OCI-M2 (cell line): ENCODE measurements around the gene AQP7.
"Not testable (repeated sequence)": the region's sequence is repeated elsewhere in the genome, so short reads cannot be mapped to it uniquely, and the experiment has no call there.

Experiments used
- DNase-seq: peaks from one replicate; lab custom pipeline; 2025; ENCODE audit not compliant: unreplicated experiment; lab: John Stamatoyannopoulos, UW

The AQP7 gene

DNA sequence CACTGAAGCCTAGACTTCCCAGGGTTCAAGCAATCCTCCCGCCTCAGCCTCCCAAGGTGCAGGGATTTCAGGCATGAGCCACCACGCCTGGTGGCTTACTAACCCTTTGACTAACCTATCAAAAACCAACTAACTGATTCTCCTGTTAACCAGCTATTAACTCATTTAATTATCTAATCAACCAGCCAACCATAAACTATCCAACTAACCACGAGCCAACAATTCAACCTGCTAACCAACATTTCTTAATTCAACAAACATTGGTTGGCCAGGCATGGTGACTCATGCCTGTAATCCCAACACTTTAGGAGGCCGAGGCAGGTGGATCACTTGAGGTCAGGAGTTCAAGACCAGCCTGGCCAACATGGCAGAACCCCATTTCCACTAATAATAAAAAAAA lies 3.3 kb downstream of the AQP7 start:
- not testable (repeated sequence) for DNase-seq

DNA sequence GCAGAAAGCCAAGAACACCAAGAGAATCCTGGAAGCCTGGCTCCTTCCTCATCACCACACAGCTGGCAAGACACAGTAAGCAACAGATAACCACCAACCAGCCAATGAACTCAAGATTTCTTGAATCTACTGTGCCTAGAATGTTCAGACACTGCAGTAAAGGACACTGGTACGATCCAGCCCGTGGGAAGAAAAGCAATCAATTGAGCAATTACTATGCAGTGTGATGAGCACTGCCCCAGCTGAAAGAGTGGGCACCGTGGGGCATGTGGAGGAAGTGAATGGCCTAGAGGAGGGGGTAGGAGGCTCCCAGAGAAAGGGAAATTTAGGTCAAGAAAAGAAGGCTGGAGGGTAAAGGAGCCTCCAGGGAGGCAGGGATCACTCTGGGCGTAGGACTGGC lies 4.6 kb downstream of the AQP7 start:
- DNase-seq, result not testable (repeated sequence)

DNA sequence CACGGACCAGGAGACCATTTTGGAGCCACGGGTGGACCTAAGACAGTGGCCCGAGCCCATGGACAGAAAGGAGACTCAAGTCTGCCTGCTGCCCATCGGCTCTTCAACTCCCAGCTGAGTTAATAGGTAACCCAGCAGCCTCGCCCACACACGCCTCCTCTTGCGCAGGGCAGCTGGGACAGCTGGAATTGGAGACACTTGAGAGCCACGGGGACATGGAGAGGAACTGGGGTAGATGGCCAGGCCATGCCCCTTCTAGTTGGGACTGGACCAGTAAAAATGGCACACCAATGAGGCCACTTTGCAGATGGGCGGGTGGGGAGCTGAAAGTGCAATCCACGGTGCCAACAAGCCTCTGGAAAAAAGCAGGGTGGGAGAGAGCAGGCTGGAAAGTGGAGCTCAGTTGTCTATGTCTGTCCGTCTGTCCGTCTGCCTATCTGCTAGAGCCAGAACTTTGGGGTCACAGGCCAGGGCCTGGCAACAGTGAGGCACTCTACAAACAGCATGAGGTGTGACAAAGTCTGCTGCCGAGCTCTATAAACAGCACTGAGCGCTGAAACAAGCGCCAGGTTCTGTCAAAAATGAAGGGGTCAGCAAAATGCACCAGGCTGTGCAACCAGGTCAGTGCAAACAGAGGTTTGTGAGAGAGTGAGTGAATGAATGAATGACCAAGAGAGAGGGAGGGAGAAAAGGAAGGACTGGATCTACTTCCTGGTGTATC lies 7.0 kb downstream of the AQP7 start:
- DNase-seq, result not testable (repeated sequence)

DNA sequence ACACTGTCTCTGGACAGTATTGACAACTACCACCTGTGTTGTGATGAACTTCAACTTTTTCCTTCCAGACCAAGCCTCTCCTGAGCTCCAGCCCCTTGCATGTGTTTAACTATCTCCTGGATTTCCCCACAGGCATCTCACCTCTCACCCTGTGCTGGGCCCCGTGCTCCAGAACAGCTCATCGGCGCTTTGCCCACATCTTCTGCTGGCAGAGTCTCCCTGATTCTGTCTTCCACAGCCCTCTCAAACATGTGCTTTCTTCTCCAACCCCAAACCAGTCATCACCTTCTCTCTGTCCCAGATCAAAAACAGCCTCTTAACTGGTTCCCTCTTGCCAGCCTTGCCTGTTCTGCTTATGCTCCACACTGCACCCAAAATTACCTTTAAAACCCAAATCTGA lies 8.4 kb downstream of the AQP7 start:
- DNase-seq, result not testable (repeated sequence)

DNA sequence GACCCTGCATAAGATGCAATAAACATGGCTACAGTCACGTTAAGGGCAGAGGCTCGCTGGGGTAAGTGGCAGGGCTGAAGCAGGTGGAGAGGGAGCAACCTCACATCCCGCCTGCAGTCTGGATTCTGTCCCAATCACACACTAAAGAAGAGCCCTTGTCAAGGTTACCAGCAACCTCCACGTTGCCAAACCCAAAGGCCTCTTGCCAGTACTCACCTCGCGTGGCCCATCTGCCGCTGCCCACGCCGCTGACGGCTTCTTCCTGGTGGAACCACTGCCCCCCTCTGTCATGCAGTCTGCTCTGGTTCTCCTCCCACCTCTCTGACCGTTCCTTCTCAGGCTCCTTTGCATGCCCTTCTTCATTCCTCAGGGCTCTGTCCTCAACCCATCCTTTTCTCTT lies 8.8 kb downstream of the AQP7 start:
- DNase-seq, result no peak

DNA sequence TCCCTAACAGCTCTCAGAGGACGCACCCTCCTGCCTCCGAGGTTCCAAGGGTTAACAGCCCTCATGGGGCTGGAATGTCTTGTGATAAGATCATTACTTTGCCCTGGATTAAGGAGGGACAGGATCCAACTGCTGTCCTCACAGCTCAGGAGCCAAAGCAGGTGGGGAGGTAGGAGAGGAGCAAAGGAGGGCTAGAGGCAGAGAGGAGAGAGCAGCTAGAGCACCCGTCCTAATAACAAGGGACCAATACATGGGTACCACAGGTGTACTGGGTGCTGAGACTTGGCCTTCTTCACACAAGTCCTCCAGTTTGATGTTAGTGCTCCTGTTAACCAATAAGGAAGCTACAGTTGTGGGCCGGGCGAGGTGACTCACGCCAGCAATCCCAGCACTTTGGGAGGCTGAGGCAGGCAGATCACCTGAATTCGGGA lies 9.8 kb downstream of the AQP7 start:
- DNase-seq, result not testable (repeated sequence)

DNA sequence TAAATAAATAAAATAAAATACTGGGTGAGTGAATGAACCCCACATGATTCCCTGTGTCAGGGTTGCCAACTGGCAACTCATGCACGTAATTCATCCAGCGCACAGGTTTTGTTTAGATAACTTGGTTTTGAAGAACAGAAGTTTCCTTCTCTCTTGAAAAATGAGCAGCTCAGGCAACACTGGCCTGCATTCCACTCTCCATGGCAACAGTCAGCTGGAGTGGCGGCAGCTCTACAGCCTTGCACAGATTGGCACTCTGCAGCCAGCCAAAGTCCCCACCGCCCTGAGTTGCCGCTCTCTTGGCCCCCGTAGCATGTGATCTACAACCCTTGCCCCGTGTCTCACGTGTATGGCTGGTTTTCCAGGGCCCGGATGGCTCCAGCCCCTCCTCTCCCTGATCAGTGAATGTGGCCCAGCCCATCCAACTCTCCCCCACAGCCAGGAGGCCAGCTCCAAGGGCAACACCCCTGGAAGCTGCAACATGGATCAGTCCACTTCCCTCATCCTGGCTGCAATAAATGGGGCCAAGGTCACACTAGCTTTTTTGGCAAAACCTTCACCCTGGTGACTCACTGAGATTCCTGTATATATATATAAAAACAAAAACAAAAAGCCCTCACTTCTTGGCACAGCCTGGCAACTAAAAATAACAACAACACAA lies 11.1 kb downstream of the AQP7 start:
- DNase-seq, result not testable (repeated sequence)

DNA sequence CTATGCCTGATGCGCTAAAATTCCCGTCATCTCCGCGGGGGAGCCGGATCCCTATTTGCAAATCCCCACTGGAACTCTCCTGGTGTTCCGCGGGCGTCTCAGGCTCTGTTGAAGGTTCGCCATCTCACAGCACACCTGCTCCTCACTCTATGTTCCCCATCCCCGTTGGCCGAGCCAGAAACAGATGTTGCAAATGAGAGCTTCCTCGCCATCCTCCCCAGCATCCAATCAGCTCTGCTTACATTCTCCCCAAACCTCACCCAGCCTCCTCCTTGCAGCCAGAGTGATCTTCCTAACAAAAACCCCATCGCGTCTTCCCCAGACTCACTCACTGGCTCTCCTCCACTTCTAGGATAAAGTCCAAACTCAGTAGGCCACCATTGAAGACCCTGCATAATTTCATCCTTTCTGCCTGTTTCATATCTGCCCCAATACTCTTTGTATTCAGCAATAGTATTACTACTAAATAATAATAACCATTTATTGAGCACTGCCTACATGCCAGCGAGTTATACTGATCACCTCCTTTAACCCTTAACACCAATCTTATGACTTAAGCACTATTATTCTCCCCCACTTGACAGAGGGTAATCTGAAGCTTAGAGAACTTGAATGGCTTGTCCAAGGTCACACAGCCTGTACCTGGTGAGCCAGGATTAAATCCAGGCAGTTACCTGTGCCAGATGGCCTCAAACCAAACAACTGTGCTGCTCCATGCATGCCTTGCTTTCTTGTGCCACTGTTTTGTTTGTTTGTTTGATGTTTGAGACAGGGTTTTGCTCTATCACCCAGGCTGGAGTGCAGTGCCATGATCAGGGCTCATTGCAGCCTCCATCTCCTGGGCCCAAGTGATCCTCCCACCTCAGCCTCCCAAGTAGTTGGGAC lies 14.0 kb downstream of the AQP7 start:
- DNase-seq, result no peak

DNA sequence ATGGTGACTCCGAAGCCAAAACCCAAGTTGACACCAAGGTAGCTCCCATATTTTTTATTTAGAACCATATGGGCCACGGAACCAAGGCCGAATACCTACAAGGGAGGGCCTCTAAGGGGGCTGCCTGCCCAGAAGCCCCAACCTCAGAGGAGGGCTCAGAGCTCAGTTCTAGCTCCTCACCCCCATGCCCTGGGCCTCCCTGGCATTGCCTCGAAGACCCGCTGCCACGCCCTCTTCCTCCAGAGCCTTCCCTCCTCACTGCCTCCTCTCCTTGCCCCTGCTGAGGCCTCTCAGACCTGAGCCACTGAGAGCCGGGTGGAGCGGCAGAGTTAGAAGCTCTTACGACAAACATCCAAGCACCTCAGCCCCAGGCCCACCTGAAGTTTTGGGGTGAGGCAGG lies 15.4 kb downstream of the AQP7 start:
- DNase-seq, result not testable (repeated sequence)

DNA sequence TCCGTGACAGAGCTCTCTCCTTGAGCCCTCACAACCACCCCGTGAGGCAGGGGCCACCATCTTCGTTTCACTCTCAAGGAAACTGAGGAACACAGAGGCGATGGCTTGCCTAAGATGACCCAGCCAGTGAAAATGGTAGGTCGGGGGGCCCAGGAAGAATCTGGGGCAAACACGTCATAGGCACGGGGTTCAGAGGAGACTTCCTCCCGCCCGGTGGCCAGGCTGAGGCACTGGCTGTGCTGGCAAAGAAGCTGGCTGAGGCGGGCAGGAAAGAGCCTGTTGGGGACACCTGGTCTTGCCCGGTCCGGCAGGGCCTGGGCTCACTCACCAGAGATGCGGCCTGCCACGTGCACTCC lies 15.7 kb downstream of the AQP7 start:
- DNase-seq, result not testable (repeated sequence)

DNA sequence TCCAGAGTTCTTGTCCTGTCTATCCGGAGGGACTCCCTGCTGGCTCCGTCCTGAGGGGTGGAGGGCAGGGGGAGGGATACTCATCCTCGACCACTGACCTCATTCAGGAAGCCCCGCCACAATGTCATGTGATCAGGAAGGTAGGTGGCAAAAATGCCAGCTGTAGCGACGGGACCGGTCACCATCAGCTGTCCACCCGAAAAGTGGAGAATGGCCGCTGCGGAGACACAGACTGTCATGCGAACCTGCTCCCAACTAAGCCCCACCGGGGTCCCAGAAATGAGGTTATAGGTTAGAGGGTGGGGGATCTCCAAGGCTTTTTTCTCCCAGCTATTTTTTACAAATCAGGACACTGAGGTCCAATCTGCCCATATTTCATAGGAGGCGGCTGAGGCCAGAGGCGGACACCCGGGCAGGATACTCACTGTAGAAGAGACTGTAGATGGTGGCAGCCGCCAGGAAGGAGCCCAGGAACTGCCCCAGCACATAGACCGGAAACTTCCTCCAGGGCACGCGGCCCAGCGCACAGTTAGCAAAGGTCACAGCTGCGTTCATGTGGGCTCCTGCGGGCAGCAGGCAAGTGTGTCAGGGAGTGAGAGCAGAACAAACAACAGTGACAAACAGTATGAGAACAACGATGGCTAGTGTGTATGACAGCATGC lies 16.3 kb downstream of the AQP7 start:
- not testable (repeated sequence) for DNase-seq

DNA sequence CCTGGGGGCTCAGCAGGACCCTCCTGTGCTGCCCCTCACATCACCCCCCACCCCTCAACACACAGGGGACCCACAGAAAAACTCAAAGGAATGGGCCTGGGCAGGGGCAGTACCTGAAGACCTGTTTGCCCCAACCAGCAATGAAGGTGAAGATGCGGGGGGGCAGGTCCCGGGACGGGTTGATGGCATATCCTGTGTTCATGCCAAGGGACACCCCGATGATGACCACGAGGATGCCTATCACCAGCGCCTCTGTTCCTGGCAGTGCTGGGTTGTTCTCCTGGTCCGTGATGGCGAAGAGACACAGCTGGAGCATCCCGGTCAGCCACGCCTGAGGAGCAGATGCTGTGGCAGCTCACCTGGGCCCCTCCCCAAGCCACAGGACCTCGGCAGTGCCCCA lies 16.8 kb downstream of the AQP7 start:
- not testable (repeated sequence) for DNase-seq

DNA sequence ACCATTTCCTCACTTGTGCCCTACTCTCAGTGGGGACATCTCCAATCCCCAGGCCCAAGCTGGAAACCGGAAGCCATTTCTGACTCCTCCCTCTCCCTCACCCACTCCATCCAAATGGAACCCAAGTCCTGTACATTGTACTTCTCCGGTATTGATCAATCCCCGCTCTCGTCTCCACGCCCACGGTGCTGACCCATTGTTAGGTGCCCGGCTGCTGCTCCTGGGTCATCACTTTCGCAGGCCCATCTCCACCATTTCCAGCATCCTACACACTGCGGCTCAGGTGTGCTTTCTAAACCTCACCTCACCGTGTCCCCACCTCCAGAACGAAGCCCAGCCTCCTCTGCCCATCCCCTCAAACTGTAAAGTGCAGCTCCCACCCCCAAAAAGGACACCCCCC lies 19.0 kb downstream of the AQP7 start:
- DNase-seq, result not testable (repeated sequence)

DNA sequence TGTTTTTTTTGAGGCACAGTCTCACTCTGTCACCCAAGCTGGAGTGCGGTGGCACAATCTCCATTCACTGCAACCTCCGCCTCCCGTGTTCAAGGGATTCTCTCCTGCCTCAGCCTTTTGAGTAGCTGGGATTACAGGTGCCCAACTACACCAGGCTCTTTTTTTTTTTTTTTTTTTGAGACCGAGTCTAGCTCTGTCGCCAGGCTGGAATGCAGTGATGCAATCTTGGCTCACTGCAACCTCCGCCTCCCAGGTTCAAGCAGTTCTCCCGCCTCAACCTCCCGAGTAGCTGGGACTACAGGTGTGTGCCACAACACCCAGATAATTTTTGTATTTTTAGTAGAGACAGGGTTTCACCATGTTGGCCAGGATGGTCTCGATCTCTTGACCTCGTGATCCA lies 20.0 kb downstream of the AQP7 start:
- not testable (repeated sequence) for DNase-seq

DNA sequence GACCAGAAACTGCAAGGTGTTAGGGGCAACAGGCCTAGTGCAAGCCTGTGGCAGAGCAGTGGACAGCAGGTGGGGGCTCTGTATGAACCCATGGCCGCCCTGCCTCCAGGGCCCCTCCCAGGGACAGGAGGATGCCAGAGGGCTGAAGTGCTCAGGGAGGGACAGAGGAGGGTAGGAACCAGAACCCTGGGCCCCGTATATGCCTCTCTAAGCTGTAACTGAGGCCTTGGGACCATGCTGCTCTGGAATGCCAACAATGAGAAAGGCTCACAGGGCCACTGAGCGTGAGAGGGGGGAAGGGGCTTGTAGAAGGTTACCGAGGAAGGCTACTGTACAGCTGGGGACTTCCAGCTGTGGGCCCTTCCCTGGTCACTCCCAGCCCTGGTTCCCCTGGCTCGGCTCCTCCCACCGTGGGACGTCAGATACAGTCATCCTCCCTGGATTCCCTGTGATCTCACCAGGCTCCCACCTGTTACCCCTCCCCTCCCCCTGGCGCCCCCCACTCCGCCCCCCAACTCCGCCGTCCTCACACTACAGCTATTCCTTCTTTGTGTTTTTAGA lies 21.1 kb downstream of the AQP7 start:
- DNase-seq, result no peak

DNA sequence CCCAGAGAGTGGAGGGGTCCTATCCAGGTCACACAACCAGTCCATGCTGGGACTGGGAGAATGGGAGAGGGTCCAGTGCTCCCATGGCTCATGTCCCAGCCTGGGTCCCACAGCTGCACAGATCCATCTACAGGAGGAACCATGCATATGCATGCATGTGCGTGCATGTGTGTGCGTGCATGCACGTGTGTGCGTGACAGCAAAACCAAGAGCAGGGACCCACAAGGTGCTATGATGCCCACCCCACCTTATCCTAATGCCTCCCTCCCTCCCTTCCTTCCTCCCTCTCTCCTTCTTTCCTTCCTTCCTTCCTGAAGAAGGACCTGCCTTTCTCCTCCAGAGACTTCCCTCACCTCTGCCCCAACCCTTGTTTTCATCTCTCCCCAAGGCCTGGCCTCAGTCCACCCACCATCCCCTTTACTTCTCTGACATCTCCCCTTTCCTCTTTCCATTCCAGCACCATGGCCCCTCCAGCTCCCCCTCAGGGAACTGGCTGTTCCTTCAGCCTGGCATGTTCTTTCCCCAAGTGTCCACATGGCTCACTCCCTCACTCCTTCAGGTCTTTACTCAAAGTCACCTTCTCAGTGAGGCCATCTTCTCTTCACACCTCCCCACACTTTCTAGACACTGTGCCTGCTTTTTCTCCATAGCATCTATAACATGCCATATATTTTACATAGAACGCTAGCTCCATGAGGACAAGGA lies 21.8 kb downstream of the AQP7 start:
- DNase-seq, result no peak

DNA sequence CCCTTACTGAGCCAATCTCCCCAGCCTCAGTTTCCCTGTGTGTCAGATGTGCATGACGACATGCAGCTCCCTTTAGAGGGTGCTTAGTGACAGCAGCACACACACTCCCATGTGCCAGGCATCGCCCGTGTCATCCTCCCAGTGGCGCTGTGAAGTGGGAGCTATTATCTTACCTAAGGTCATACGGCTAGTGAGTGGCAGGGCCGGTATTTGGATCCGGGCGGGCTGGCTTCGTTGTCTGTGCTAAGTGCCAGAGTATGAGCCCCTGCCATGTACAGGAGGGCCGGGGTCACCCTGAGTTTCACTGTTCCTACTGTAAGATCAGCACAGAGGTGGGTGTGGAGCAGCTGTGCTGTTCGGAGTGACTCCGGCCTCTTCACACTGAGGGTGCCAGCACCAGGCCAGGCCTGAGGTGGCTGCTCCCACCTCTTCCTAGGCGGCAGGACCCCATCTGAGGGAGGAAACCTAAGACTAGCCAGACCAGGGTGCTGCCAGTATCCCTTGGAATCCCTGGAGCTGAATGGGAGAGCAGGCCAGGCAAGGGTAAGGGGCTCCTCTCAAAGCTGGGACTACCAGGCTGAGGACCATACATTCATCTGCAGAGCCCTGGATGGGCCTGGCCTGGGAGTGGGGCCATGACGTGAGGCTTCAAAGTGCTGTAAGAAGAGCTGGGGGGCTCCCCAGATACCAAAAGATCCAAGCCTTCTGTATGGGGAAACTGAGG lies 22.5 kb downstream of the AQP7 start:
- no peak for DNase-seq

DNA sequence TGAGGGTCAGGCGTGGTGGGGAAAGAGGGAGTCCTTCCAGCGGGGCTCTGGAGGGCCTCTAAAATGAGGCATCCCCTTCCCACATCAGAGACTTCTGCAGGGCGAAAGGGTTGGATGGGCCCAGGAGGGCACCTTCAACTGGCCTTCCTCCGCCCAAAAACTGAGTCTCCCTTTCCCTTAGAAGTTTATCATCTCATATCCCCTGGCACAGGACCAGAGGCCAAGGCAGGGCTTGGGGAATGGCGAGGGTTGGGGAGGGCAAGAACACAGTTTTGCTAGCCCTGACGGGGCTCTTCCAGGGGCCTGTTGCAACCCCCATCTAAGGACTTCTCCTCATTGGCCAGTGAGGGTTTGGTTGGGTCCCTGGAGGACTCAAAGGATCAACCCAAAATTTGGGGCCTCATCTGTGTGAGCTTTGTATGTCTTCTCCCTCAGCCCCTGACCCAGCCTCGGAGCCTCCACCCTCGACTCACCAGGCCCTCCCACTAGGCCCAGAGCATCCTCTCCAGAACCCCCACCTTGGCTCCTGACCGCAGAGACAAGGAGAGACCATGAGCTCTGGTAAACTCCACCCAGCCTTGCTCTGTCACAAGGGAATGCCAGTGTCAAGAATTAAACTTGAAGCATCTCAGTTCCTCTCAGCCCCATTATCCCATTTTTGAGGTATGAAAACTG lies 24.1 kb downstream of the AQP7 start:
- DNase-seq, result no peak

DNA sequence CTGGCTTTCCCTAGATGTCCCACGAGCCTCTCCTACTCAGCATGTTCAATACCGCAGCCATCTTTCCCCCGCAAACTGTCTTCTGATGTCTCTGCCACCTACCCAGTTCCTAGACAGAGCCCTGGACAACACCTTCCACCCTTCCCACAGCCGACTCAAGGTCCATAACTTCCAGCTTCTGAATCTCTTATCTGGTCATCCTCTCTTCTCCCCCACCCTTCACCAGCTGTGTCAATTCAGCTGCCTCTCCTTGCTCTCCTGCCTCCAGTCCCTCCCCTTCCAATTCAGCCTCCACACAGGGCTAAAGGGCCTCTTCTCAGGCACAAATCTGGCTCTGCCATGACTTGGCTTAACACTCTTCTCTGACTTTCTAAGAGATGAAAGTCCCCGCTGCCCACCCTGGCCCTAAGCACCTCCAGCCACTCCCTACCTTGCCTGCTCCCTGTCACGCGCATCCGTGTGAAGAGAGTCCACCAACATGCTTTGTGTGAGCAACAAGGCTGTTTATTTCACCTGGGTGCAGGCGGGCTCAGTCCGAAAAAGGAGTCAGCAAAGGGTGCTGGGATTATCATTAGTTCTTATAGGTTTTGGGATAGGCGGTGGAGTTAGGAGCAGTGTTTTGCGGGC lies 25.2 kb downstream of the AQP7 start:
- DNase-seq, result no peak
